Astrocyte of the cerebellum (primary cell): ENCODE data around the gene ATP5ME.
"Not testable (repeated sequence)": the region's sequence is repeated elsewhere in the genome, so short reads cannot be mapped to it uniquely, and the experiment has no call there.

Experiments used
- DNase-seq: peaks from one replicate; pipeline ENCODE4 v3.0.0-alpha.2; 2011; ENCODE audit warnings: low read depth
- H3K4me3 ChIP-seq: 2 replicates; pipeline ENCODE4 v1.5.1; 2011; ENCODE audit warnings: mild to moderate bottlenecking, low read depth, low read length, moderate library complexity
- in situ Hi-C: cut with HindIII; loops from 2 replicates; pipeline ENCODE4 v1.10.0; 2017; ENCODE audit warnings: low sequenced_read_pairs
- TF ChIP-seq, protein P1 (sequence below): IDR thresholded peaks from 2 replicates; pipeline ENCODE4 v1.5.1; 2012; ENCODE audit warnings: low read length, low read depth, moderate library complexity, mild to moderate bottlenecking; ENCODE audit errors: missing control alignments

ATP5ME gene

GRCh38 chr4:710116-710515, 36.0 kb upstream of the ATP5ME start:
- DNase-seq, result no peak
- H3K4me3 ChIP-seq, result no peak overlapping the region
- TF ChIP-seq, protein P1, sequence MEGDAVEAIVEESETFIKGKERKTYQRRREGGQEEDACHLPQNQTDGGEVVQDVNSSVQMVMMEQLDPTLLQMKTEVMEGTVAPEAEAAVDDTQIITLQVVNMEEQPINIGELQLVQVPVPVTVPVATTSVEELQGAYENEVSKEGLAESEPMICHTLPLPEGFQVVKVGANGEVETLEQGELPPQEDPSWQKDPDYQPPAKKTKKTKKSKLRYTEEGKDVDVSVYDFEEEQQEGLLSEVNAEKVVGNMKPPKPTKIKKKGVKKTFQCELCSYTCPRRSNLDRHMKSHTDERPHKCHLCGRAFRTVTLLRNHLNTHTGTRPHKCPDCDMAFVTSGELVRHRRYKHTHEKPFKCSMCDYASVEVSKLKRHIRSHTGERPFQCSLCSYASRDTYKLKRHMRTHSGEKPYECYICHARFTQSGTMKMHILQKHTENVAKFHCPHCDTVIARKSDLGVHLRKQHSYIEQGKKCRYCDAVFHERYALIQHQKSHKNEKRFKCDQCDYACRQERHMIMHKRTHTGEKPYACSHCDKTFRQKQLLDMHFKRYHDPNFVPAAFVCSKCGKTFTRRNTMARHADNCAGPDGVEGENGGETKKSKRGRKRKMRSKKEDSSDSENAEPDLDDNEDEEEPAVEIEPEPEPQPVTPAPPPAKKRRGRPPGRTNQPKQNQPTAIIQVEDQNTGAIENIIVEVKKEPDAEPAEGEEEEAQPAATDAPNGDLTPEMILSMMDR, result no peak
- in situ Hi-C loops, result no loop called here

DNA sequence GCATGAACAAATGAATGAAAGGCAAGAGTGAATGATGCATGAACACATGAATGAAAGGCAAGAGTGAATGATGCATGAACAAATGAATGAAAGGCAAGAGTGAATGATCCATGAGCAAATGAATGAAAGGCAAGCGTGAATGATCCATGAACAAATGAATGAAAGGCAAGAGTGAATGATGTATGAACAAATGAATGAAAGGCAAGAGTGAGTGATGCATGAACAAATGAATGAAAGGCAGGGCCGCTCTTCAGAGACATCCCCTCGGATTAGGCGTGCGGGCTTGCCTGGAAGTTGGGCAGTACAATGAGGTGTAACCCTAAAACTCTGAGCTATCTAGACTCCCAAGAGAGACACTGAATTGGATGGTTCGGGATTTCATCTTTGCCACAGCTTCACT, 35.3 kb upstream of the ATP5ME start:
- no peak for DNase-seq
- in situ Hi-C loops, result no loop called here
- TF ChIP-seq, protein P1, result no peak
- no peak overlapping the region for H3K4me3 ChIP-seq

- in situ Hi-C loops, result no loop called here
- TF ChIP-seq, protein P1, result no peak
- no peak overlapping the region for H3K4me3 ChIP-seq
- no peak for DNase-seq
Measured at GRCh38 chr4:708631-708933, 34.5 kb upstream of the ATP5ME start.

GRCh38 chr4:707929-708630, 34.0 kb upstream of the ATP5ME start:
- in situ Hi-C loops, result no loop called here
- TF ChIP-seq, protein P1, result no peak
- no peak for DNase-seq
- peak overlapping the region; percentile 65 for H3K4me3 ChIP-seq

GRCh38 chr4:706834-707598, 32.9 kb upstream of the ATP5ME start:
- no peak for DNase-seq
- TF ChIP-seq, protein P1, result no peak
- H3K4me3 ChIP-seq, result peak overlapping the region; percentile 65
- in situ Hi-C loops, result no loop called here

DNA sequence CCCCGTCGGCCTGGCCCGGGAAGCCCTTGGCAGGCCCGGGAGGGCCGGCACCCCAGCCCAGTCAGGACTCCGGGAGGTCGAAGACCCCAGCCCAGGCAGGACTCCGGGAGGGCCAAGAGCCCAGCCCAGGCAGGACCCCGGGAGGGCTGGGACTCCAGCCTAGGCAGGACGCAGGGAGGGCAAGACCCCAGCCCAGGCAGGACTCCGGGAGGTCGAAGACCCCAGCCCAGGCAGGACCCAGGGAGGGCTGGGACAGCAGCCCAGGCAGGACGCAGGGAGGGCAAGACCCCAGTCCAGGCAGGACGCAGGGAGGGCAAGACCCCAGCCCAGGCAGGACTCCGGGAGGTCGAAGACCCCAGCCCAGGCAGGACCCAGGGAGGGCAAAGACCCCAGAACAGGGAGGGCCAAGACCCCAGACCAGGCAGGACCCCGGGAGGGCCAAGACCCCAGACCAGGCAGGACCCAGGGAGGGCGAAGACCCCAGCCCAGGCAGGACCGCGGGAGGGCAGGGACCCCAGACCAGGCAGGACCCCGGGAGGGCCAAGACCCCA, 32.1 kb upstream of the ATP5ME start:
- in situ Hi-C loops, DNase-seq: not testable (repeated sequence)
- peak overlapping the region; percentile 65 for H3K4me3 ChIP-seq

GRCh38 chr4:705278-706082, 31.4 kb upstream of the ATP5ME start, which contains the start of gene PCGF3:
PCGF3 (plus strand) TSS chr4:705832; CDS start chr4:733681, 27,849 bp downstream.
- in situ Hi-C loops, result no loop called here
- peak within 1 kb of the TSS; percentile 65 for H3K4me3 ChIP-seq
- peak; percentile 86 for DNase-seq
- TF ChIP-seq, protein P1, result no peak
